HCT116 (cell line): ENCODE data around the gene FSTL4. TPM values are rescaled to one million over a fixed set of nuclear protein-coding genes. Genes with fewer than 3 reads are reported as not detected.

ENCODE experiments used
- ATAC-seq: fragments of 200-7000 bp; cut with Tn5 transposase; 2 replicates; pipeline ENCODE4 v1.9.1; 2020; ENCODE audit warnings: mild to moderate bottlenecking, moderate library complexity
- BruUV-seq: library from RNA; stranded (reverse); fragments of 400-500 nt; replicated peaks from 2 replicates; lab custom pipeline; 2021; lab: Mats Ljungman, UMichigan
- CTCF ChIA-PET: fragments of 300-600 bp; sonication (Branson Sonifier 250); formaldehyde crosslinking; loops from one replicate; lab custom pipeline; 2021; ENCODE audit warnings: antibody characterized with exemption; lab: Charles Lee
- POLR2A ChIA-PET: fragments of 300-600, 350-600 bp; sonication (Branson Sonifier 250); formaldehyde crosslinking; loops from one replicate; lab custom pipeline; 2021; ENCODE audit warnings: antibody characterized with exemption; lab: Charles Lee
- RAD21 ChIA-PET, 2 experiments: fragments of 300-600 bp; sonication (Branson Sonifier 250); formaldehyde crosslinking; loops; one replicate each; lab custom pipeline; 2023; ENCODE audit warnings: low total read pairs in 2 of 2; ENCODE audit not compliant: uncharacterized antibody in 2 of 2, unreplicated experiment in 2 of 2, low non-redundant PET in 1 of 2; lab: Charles Lee
- DNase-seq: peaks from one replicate; pipeline ENCODE4 v3.0.0-alpha.2; 2010; ENCODE audit warnings: low read depth, low spot score
- H2AFZ ChIP-seq: fragments of 200-600 bp; shearing (Covaris generic), sonication (generic); 2 replicates; pipeline ENCODE4 v1.6.1; 2017; ENCODE audit warnings: low read depth, mixed run types, mixed read lengths, antibody characterized with exemption, low read length; ENCODE audit not compliant: poor library complexity, severe bottlenecking
- H3K27ac ChIP-seq: 2 replicates; pipeline ENCODE4 v1.5.1; 2012; ENCODE audit warnings: low read depth, low read length
- H3K27me3 ChIP-seq: fragments of 200-600 bp; sonication (generic); 2 replicates; pipeline ENCODE4 v1.6.1; 2016; ENCODE audit warnings: mixed run types, low read length, mixed read lengths; ENCODE audit not compliant: insufficient read depth
- H3K36me3 ChIP-seq, 2 experiments: fragments of 200-500 bp in 1 of 2; fragments of 200-600 bp in 1 of 2; sonication (Bioruptor generic) in 1 of 2; sonication (generic) in 1 of 2; 2 replicates each; pipeline versions ENCODE4 v1.5.1 to v1.6.1; 2014 to 2016; ENCODE audit warnings: low read length in 2 of 2, inconsistent platforms in 1 of 2, mixed read lengths in 1 of 2, mixed run types in 1 of 2; ENCODE audit not compliant: insufficient read depth in 2 of 2, control insufficient read depth in 1 of 2
- H3K4me1 ChIP-seq, 2 experiments: fragments of 200-600 bp in 1 of 2; sonication (generic) in 1 of 2; 2 replicates each; pipeline versions ENCODE4 v1.5.1 to v1.6.1; 2012 to 2017; ENCODE audit warnings: low read length in 2 of 2, inconsistent platforms in 1 of 2, mild to moderate bottlenecking in 1 of 2, mixed read lengths in 1 of 2, mixed run types in 1 of 2, moderate library complexity in 1 of 2; ENCODE audit not compliant: insufficient read depth in 2 of 2, control insufficient read depth in 1 of 2
- H3K4me2 ChIP-seq: fragments of 200-600 bp; sonication (generic); 2 replicates; pipeline ENCODE4 v1.6.1; 2017; ENCODE audit warnings: mixed run types, low read length, mixed read lengths
- H3K4me3 ChIP-seq, 2 experiments: fragments of 200-600 bp in 1 of 2; sonication (generic) in 1 of 2; replicated peaks in 1 of 2; 2 replicates each; pipeline ENCODE4 v1.5.1; 2011 to 2016; ENCODE audit warnings: low read length in 2 of 2, control low read depth in 1 of 2, low read depth in 1 of 2, mild to moderate bottlenecking in 1 of 2, mixed read lengths in 1 of 2, mixed run types in 1 of 2
- H3K79me2 ChIP-seq: fragments of 200-600 bp; sonication (generic); 2 replicates; pipeline ENCODE4 v1.6.1; 2017; ENCODE audit warnings: mild to moderate bottlenecking, mixed run types, low read length, moderate library complexity, mixed read lengths; ENCODE audit not compliant: insufficient read depth
- H3K9ac ChIP-seq: fragments of 200-600 bp; sonication (generic); 2 replicates; pipeline ENCODE4 v1.6.1; 2016; ENCODE audit warnings: low read length, mixed read lengths
- H3K9me2 ChIP-seq: fragments of 200-600 bp; sonication (generic), shearing (Covaris generic); 2 replicates; pipeline ENCODE4 v1.6.1; 2017; ENCODE audit warnings: mixed run types, mild to moderate bottlenecking, moderate library complexity; ENCODE audit not compliant: insufficient read depth
- H3K9me3 ChIP-seq, 2 experiments: fragments of 200-500 bp in 1 of 2; fragments of 200-600 bp in 1 of 2; sonication (Bioruptor generic) in 1 of 2; sonication (generic) in 1 of 2; 2 replicates each; pipeline ENCODE4 v1.6.1; 2014 to 2017; ENCODE audit warnings: low read length in 2 of 2, mixed read lengths in 2 of 2, inconsistent platforms in 1 of 2, low read depth in 1 of 2, mild to moderate bottlenecking in 1 of 2, mixed run types in 1 of 2, moderate library complexity in 1 of 2; ENCODE audit not compliant: control insufficient read depth in 1 of 2, insufficient read depth in 1 of 2
- H4K20me1 ChIP-seq: fragments of 200-600 bp; sonication (generic), shearing (Covaris generic); 2 replicates; pipeline ENCODE4 v1.6.1; 2017; ENCODE audit warnings: mixed run types, mild to moderate bottlenecking, moderate library complexity; ENCODE audit not compliant: insufficient read depth
- CBX3 ChIP-seq: IDR thresholded peaks from 2 replicates; pipeline ENCODE4 v1.6.1; 2012; ENCODE audit warnings: low read depth
- CEBPB ChIP-seq: IDR thresholded peaks from 2 replicates; pipeline ENCODE4 v1.6.1; 2012; ENCODE audit warnings: low read depth
- EGR1 ChIP-seq: IDR thresholded peaks from 2 replicates; pipeline ENCODE4 v1.6.1; 2012; ENCODE audit warnings: low read depth
- ELF1 ChIP-seq: IDR thresholded peaks from 2 replicates; pipeline ENCODE4 v1.6.1; 2012; ENCODE audit warnings: low read depth, borderline replicate concordance
- EZH2 ChIP-seq: fragments of 200-600 bp; sonication (generic); IDR thresholded peaks from 2 replicates; pipeline ENCODE4 v1.6.1; 2017; ENCODE audit warnings: antibody characterized with exemption, mixed run types
- FOSL1 ChIP-seq: IDR thresholded peaks from 2 replicates; pipeline ENCODE4 v1.6.1; 2012; ENCODE audit warnings: low read depth
- JUND ChIP-seq: IDR thresholded peaks from 2 replicates; pipeline ENCODE4 v1.6.1; 2012
- POLR2A ChIP-seq: IDR thresholded peaks from 2 replicates; pipeline ENCODE4 v1.7.0; 2011; ENCODE audit warnings: borderline replicate concordance; ENCODE audit not compliant: insufficient read depth, insufficient read length; ENCODE audit errors: extremely low read depth
- POLR2AphosphoS5 ChIP-seq: IDR thresholded peaks from 2 replicates; pipeline ENCODE4 v1.6.1; 2011; ENCODE audit warnings: mild to moderate bottlenecking, low read depth, low read length, moderate library complexity
- RAD21 ChIP-seq: IDR thresholded peaks from 2 replicates; pipeline ENCODE4 v1.6.1; 2012; ENCODE audit warnings: low read depth, mild to moderate bottlenecking
- SRF ChIP-seq: IDR thresholded peaks from 2 replicates; pipeline ENCODE4 v1.6.1; 2012; ENCODE audit warnings: low read depth
- TCF7L2 ChIP-seq: IDR thresholded peaks from 2 replicates; pipeline ENCODE4 v1.7.0; 2011; ENCODE audit warnings: borderline replicate concordance, inconsistent platforms; ENCODE audit not compliant: insufficient read depth, insufficient read length; ENCODE audit errors: extremely low read depth
- ZFX ChIP-seq: fragments of 450-650 bp; IDR thresholded peaks from 2 replicates; pipeline ENCODE4 v1.6.1; 2017
- intact Hi-C: fragments of 100-400 bp; cut with micrococcal nuclease; formaldehyde crosslinking; loops from 2 replicates; pipeline ENCODE4 v1.10.0; 2022
- total RNA-seq: library from RNA; stranded (reverse); gene quantifications from one replicate; pipeline ENCODE4 v1.2.1, GENCODE V29; 2021; ENCODE audit not compliant: unreplicated experiment
- TF ChIP-seq, protein P1 (sequence below): IDR thresholded peaks from 2 replicates; pipeline ENCODE4 v1.6.1; 2012
- TF ChIP-seq, protein P2 (sequence below), 3 experiments: fragments of 200-600 bp in 1 of 3; sonication (generic) in 1 of 3; IDR thresholded peaks in 2 of 3; conservative IDR thresholded peaks in 1 of 3; 2 replicates each; pipeline ENCODE4 v1.5.1; 2012 to 2017; ENCODE audit warnings: low read depth in 2 of 3, low read length in 2 of 3, antibody characterized with exemption in 1 of 3, borderline replicate concordance in 1 of 3, control low read depth in 1 of 3, mild to moderate bottlenecking in 1 of 3, mixed read lengths in 1 of 3, mixed run types in 1 of 3, moderate library complexity in 1 of 3; ENCODE audit not compliant: insufficient read depth in 1 of 3
- TF ChIP-seq, protein P3 (sequence below): IDR thresholded peaks from 2 replicates; pipeline ENCODE4 v1.6.1; 2012

The FSTL4 gene
- total RNA-seq, 1 experiment from 2014 or later = 0.37 TPM

DNA sequence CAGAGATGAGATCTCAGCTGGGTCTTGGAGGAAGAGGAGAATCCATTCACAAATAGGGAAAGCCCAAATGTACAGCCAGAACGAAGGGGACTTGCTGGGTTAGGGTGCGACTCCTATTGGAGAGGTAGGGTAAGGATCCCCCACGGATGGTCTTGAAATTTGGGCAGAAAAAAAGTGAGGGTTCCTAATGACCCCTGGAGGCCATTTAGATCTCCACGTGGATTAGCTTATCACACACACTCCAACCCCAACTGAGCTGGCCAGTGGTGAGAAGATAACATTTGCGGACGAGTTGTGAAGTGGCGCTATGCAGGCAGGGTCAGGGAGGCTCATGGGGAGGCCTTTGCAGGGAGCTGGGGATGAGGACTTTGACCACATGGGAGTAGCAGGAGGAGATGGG lies 86.0 kb downstream of the FSTL4 start (continued):
- no peak for TF ChIP-seq CEBPB

DNA sequence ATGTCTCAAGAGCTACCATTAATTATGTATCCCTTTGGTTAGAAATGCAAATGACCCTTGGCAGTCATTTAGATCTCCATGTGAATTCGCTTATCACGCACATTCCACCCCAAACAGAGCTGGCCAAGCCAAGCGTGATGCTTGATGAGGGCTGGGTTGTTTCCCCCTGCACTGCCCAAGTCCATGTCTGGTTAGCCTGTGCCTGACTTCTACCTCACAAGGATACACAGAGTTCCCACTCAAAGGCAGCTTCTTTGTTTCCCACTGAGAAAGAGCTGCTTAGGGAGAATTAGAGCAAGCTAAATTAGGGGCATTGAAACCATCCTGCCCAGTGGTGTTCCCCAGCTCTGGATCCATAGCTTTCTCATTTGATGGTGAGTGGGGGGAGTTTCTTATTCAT lies 87.2 kb downstream of the FSTL4 start:
- H3K4me2 ChIP-seq = no peak overlapping the region
- no peaks in the 10 kb centered on the region for H4K20me1 ChIP-seq
- H3K79me2 ChIP-seq = no peaks in the 10 kb centered on the region
- H3K4me3 ChIP-seq = no peak overlapping the region
- DNase-seq (no peak), ATAC-seq (no peak)
- peaks cover 24% of the 10 kb centered on the region for H3K27me3 ChIP-seq
- H3K9me3 ChIP-seq = no peaks in the 10 kb centered on the region
- RAD21 ChIA-PET = no interaction called here
- H3K36me3 ChIP-seq = no peaks in the 10 kb centered on the region
- intact Hi-C loops = no loop called here
- no peaks in the 10 kb centered on the region for H3K9me2 ChIP-seq
- TF ChIP-seq SRF (no peak), POLR2A (no peak), EGR1 (no peak), EZH2 (no peak), POLR2AphosphoS5 (no peak), JUND (no peak), CBX3 (no peak), RAD21 (no peak), ZFX (no peak), CEBPB (no peak), ELF1 (no peak), FOSL1 (no peak), TCF7L2 (no peak)
- TF ChIP-seq, protein P1, sequence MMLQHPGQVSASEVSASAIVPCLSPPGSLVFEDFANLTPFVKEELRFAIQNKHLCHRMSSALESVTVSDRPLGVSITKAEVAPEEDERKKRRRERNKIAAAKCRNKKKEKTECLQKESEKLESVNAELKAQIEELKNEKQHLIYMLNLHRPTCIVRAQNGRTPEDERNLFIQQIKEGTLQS = no peak
- TF ChIP-seq, protein P2, sequence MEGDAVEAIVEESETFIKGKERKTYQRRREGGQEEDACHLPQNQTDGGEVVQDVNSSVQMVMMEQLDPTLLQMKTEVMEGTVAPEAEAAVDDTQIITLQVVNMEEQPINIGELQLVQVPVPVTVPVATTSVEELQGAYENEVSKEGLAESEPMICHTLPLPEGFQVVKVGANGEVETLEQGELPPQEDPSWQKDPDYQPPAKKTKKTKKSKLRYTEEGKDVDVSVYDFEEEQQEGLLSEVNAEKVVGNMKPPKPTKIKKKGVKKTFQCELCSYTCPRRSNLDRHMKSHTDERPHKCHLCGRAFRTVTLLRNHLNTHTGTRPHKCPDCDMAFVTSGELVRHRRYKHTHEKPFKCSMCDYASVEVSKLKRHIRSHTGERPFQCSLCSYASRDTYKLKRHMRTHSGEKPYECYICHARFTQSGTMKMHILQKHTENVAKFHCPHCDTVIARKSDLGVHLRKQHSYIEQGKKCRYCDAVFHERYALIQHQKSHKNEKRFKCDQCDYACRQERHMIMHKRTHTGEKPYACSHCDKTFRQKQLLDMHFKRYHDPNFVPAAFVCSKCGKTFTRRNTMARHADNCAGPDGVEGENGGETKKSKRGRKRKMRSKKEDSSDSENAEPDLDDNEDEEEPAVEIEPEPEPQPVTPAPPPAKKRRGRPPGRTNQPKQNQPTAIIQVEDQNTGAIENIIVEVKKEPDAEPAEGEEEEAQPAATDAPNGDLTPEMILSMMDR (IDR thresholded peaks at IDR 0.05 in 2 of 3, conservative IDR thresholded peaks at IDR 0.05 in 1 of 3; ENCODE audit: borderline replicate concordance in 1 of 3, insufficient read depth in 1 of 3, low read depth in 2 of 3, low read length in 2 of 3) = no peak
- TF ChIP-seq, protein P3, sequence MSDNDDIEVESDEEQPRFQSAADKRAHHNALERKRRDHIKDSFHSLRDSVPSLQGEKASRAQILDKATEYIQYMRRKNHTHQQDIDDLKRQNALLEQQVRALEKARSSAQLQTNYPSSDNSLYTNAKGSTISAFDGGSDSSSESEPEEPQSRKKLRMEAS = no peak
- no peak overlapping the region for H3K9ac ChIP-seq
- CTCF ChIA-PET = no interaction called here
- no TSS peak for BruUV-seq
- no peak overlapping the region for H2AFZ ChIP-seq
- no peaks in the 10 kb centered on the region for H3K4me1 ChIP-seq
- POLR2A ChIA-PET = no interaction called here
- no peak overlapping the region for H3K27ac ChIP-seq
